Measurements from ENCODE around the gene NUCB1. TPM values are rescaled to one million over a fixed set of nuclear protein-coding genes. Genes with fewer than 3 reads are reported as not detected.

Gene NUCB1
- total and polyA plus RNA-seq, 9 of the 15 experiments (the other 6 are each of a cell fraction or from before 2014, with no cell fraction given), result 3.1 to 153 (median 71.7) TPM

GRCh38 chr19:48896191-48896720 lies 3.9 kb upstream of the NUCB1 start (continued):
- no peak for TF ChIP-seq ZHX1 (conservative IDR thresholded peaks at IDR 0.05; ENCODE audit: low read length)
- no peak for TF ChIP-seq PPARD (CRISPR knock-in tag; IDR thresholded peaks at IDR 0.05)
- no peak for TF ChIP-seq CHD7 (IDR thresholded peaks at IDR 0.05; ENCODE audit: low read depth, low read length)
- 0 out of 2 replicates have a peak, but pooled peaks have one; percentile 40 for TF ChIP-seq ZNF592 (IDR thresholded peaks at IDR 0.05)
- peak; percentile 39 for TF ChIP-seq GABPB1 (CRISPR knock-in tag; IDR thresholded peaks at IDR 0.05)
- TF ChIP-seq TARDBP (IDR thresholded peaks at IDR 0.05), result no peak
